Activated naive CD8-positive, alpha-beta T cell treated with anti-CD3 and anti-CD28 coated beads, Interleukin-2, amount 50 U/mL, for 16 hours (primary cell): ENCODE results near the gene KIRREL3.

ENCODE experiments used
- DNase-seq: peaks from one replicate; pipeline ENCODE4 v3.0.0-alpha.2; 2020; ENCODE audit warnings: low read depth, low spot score

KIRREL3 gene

GRCh38 chr11:126421271-126421671 is 579.3 kb downstream of the KIRREL3 start:
- no peak for DNase-seq

DNA sequence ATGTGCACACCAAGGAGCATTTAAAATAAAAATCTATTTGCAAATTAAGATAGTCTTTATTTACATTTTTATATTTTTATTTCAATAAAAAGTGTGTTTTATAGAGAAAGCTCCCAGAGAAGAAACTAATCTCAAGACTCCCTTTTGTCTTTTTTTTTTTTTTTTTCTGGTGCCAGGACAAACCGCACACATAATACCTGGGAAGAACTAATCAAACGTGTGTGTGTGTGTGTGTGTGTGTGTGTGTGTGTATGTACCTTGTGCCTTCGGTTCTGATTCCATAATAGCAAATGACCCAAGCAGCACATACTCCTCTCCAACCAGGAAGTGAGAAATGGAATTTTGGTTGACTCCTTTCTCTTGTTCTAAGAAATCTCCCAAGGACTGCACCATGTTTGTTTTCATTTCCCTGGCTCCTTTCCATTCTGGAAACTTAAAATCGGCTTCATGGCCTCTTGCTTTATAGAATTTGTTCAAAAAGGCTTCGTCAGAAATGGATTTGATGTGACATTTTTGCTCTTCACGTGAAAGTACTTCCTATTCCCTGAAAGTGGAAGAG is 579.8 kb downstream of the KIRREL3 start:
- no peak for DNase-seq

DNA sequence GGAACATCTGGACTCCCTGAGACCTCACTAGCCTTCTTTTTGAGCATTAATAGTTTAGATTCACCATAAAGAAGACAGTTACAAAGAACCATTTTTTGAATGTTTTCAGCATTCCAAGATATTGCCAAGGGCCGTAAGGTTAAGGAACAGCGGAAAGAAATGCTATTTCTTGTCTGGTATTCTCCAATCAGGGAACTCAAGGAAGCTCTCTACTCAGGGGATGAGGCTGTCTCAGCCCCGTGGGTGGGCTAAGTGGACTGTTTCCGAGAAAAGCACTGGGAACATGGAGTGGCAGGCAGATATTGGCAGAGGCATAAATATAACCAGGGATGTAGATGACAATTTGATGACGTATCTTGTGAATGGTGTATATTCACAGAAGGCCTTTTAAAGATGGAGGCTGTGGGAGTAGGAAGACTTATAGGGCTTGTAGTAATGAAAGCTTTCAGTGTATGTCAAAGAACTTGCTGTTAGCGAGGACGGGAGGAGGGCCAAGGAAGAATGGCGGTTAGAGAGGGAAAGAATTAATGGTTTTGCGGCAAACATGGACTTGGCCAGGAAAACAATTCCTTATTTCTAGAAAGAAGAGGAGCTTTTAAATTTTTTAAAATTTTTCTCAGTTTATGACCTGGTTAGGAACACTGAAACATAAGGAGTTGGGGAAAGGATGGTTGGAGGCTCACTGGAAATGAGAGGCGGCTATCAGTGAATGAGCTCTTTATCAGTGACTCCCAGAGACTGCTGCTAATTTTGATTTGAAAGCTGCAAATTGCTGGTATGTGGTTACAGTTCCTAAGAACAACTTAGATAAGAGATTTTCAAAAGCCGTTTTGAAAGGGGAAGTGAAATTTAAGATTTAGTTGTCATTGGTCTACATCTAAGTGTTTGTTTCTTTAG is 580.5 kb downstream of the KIRREL3 start:
- no peak for DNase-seq

DNA sequence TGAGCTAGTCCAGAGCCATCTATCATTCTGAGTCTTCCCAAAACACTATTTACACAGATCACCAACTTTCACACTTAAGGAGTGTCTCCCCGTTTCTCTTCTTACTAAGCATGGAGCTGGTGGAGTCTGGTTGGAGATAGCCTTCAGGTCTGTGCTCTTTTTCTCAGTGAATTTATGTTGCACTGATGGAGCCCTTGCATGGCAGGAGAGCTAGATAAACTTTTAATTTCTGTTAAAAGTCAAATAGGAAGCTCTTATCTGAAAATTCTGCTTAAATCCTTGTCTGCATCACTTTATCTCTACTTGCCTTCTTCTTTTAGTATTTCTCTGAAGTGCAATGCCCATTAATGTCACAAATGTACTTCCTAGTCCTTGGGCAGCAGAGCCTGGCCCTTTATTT is 581.7 kb downstream of the KIRREL3 start:
- no peak for DNase-seq

- DNase-seq = no peak
Observed at GRCh38 chr11:126417091-126417862, 583.3 kb downstream of the KIRREL3 start.

- DNase-seq = peak; percentile 43
Observed at GRCh38 chr11:126416542-126417090, 584.0 kb downstream of the KIRREL3 start.

DNA sequence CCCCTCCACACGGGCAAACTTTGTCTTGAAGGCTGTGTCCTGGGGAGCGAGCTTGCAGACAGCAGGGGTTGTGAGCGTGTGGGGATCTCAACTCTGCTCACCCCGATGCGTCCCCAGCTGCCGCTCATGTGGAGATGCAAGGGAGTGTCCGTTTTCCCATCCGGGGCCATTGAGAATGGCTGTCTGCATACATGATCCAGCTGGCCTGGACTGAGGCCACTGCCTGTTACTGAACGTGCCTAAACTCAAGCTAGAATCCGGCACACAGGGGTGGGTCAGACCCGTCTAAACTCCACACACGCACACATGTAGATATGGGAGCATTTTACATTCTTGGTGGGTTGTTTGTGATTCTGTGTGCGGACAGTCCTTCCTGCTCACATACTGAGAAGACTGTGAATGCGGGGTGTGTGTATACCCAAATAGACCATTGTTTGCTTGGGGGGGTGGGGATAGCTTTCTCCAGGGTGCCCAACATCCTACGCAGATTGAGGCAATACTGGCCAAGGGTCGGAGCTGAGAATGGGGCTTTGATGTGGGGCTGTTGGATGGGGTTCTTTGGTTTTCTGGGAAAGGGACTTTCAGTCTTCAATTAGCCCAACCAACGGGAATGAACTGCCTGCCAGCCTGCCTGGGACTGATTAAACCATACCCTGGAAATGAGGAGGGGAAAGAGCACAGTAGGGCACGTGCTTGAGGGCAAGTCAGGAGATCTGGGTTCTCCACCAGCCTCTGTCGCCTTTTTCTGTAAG is 584.7 kb downstream of the KIRREL3 start:
- DNase-seq = no peak

DNA sequence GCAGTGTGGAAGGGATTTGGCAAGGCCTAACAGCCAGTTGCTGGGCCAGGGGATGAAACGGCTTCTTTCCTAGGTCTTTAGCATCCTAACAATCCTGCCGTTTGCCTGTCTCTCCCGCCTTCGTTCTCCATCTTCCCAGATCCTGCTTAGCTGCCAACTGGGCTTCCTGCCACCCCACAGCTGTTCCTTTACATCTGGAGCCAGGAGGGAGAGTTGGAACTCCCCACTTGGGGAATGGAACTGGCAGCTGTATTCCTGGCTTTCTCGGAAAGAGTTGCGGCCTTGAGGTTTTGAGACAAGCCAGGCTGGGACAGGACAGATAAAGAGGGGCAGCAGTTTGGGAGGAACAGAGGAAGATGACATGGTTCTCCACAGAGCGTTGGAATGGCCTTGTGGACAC is 585.4 kb downstream of the KIRREL3 start:
- DNase-seq = no peak

- DNase-seq = no peak
Observed at GRCh38 chr11:126414615-126415014, 586.0 kb downstream of the KIRREL3 start.

DNA sequence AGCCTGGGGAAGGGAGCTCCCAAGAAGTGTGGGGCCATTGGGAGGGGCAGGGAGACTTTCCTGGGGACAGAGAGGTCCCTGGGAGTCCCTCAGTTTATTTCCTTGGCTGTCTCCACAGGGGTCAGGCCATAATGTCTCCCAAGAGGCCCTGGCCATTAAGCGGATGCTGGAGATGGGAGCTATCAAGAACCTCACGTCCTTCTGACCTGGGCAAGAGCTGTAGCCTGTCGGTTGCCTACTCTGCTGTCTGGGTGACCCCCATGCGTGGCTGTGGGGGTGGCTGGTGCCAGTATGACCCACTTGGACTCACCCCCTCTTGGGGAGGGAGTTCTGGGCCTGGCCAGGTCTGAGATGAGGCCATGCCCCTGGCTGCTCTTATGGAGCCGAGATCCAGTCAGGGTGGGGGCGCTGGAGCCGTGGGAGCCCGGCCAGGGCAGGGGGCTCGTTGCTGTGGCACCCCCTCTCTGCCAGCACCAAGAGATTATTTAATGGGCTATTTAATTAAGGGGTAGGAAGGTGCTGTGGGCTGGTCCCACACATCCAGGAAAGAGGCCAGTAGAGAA is 586.6 kb downstream of the KIRREL3 start:
- DNase-seq = no peak

GRCh38 chr11:126413426-126413825 is 587.1 kb downstream of the KIRREL3 start:
- DNase-seq = no peak

- no peak for DNase-seq
Observed at GRCh38 chr11:126411971-126412381, 588.6 kb downstream of the KIRREL3 start.

DNA sequence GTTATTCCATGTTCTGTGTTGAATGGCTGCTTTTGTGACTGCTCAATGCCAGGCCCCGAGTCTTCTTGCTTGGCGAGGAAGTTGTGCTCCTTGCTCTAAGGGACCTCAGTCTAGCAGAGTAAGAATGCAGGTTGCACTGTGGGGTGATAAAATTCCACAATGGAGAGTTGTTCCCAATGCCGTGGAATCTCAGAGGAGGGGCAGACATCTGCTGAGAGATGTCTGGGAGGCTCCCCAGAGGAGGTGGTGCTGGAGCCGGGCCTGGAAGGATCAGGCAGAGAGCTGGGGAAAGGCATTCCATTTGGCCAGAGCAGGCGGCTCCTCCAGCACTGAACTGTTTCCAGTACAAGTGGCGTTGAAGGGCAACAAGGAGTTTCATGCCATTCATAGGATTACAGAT is 589.9 kb downstream of the KIRREL3 start:
- DNase-seq = no peak

- DNase-seq = no peak
Observed at GRCh38 chr11:126409620-126409985, 591.0 kb downstream of the KIRREL3 start.

- DNase-seq = no peak
Observed at GRCh38 chr11:126408901-126409619, 591.5 kb downstream of the KIRREL3 start.

- DNase-seq = no peak
Observed at GRCh38 chr11:126408496-126408895, 592.1 kb downstream of the KIRREL3 start.

DNA sequence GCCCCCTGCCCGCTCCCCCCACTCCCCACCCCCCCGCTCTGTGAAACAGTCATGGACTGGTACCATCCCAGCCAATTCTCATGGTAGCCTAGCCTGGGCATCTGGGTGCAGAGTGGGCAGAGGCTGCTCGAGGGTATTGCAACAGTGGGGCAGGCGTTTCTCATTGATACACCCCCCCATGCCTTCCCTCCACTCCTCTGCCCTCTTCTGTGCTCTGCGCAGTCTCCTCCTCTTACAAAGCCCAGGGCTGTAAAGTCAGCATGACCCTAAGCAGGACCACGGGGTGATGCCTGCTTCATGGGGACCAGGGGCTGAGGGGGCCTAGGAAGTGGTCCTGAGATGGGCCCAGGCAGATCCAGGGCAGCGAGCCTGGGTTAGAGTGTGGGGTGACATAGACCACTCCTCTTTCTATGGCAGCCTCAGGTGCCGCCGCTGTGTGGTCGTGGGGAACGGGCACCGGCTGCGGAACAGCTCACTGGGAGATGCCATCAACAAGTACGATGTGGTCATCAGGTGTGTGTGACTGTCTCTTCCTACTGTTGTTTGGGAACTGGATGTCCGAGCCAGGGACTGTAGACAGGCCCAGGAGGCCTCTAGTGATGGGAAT is 592.8 kb downstream of the KIRREL3 start:
- DNase-seq = no peak

- DNase-seq = no peak
Observed at GRCh38 chr11:126407101-126407521, 593.5 kb downstream of the KIRREL3 start.

- no peak for DNase-seq
Observed at GRCh38 chr11:126406368-126406767, 594.2 kb downstream of the KIRREL3 start.

DNA sequence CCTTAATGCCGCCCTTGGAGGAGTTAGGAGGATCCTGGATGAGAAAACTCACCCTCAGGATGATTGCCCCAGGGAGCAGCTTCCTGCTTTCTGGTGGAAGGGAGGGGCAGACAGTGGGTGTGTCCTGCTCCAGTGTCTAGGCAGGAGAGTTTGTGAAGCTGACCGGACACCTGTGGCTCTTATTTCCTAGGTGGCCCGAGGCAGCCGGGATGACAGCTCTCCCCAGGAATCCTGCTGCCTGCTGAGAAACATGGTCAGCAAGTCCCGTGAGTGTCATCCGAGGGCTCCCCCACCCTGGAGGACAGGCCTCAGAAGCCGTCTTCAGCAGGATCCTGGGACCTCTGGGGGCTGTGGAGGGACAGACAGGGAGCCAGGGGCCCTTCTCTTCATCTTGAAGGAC is 594.7 kb downstream of the KIRREL3 start:
- DNase-seq = no peak
